ENCODE measurements around the gene KRTAP5-9.
"Not testable (repeated sequence)": the region's sequence is repeated elsewhere in the genome, so short reads cannot be mapped to it uniquely, and the experiment has no call there.

The KRTAP5-9 gene

GRCh38 chr11:71539017-71539416, 9.2 kb upstream of the KRTAP5-9 start:
- Histone ChIP-seq H3K79me1 (ENCODE audit: low read length) (no peaks in the 10 kb centered on the region), H3K14ac (ENCODE audit: low read length) (no peak overlapping the region), H3K9ac (ENCODE audit: low read length) (no peak overlapping the region), H3K4me2 (ENCODE audit: low read length) (no peak overlapping the region), H3K4me1 (ENCODE audit: control insufficient read depth in 1 of 2, insufficient read depth in 2 of 2, low read length in 2 of 2) (no peaks in the 10 kb centered on the region), H3K36me3 (ENCODE audit: control insufficient read depth in 1 of 2, insufficient read depth in 2 of 2, low read length in 2 of 2) (no peaks in the 10 kb centered on the region), H2BK5ac (ENCODE audit: low read depth, low read length, poor library complexity) (no peak overlapping the region), H3K23ac (ENCODE audit: low read length) (no peak overlapping the region), H4K91ac (ENCODE audit: low read depth, low read length) (no peak overlapping the region), H3K4ac (ENCODE audit: low read depth, low read length) (no peak overlapping the region), H3K9me3 (ENCODE audit: insufficient read depth, low read depth, low read length) (no peaks in the 10 kb centered on the region), H4K8ac (ENCODE audit: low read depth, low read length) (no peak overlapping the region), H3K79me2 (ENCODE audit: control insufficient read depth, insufficient read depth, low read length, poor library complexity) (no peaks in the 10 kb centered on the region), H4K12ac (ENCODE audit: low read depth, low read length) (no peak overlapping the region), H2AK5ac (ENCODE audit: low read length) (no peak overlapping the region), H3K4me3 (ENCODE audit: low read depth, low read length) (no peak overlapping the region), H3K27ac (ENCODE audit: low read depth, low read length) (no peak overlapping the region), H3K18ac (ENCODE audit: low read length) (no peak overlapping the region), H3K27me3 (ENCODE audit: insufficient read depth, low read length) (no peaks in the 10 kb centered on the region), H2BK12ac (ENCODE audit: low read length) (no peak overlapping the region), H2BK120ac (ENCODE audit: insufficient read depth, low read length, poor library complexity) (no peak overlapping the region), H2AFZ (ENCODE audit: insufficient read depth, low read length, poor library complexity) (no peak overlapping the region)
- DNase-seq: no peak
- no CpG with 5 or more reads among the region's 11 CpGs for WGBS (ENCODE audit: extremely low coverage, insufficient coverage, insufficient read length)

DNA sequence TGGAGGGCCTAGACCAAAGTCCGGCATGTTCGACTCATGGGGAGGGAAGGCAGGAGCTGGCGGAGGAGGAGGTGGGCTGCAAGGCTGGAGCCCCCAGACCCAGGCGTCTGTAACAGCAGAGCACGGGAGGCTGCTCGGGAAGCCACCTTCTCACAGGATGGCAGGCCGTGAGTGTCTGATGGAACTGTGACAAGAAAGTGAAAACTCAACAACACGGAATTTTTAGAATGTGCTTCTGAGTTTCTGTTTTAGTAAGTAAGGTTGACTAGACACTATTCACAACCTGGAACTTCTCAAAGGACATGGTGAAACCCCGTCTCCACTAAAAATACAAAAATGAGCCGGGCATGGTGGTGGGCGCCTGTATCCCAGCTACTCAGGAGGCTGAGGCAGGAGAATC, 8.2 kb upstream of the KRTAP5-9 start:
- DNase-seq: not testable (repeated sequence)

GRCh38 chr11:71540521-71541304, 7.5 kb upstream of the KRTAP5-9 start:
- H3K9me3 ChIP-seq (ENCODE audit: insufficient read depth, low read depth, low read length); H3K36me3 ChIP-seq (ENCODE audit: control insufficient read depth in 1 of 2, insufficient read depth in 2 of 2, low read length in 2 of 2); H3K4me3 ChIP-seq (ENCODE audit: low read depth, low read length); DNase-seq; H3K79me2 ChIP-seq (ENCODE audit: control insufficient read depth, insufficient read depth, low read length, poor library complexity); H4K8ac ChIP-seq (ENCODE audit: low read depth, low read length); H2AK5ac ChIP-seq (ENCODE audit: low read length); H2BK120ac ChIP-seq (ENCODE audit: insufficient read depth, low read length, poor library complexity); H3K14ac ChIP-seq (ENCODE audit: low read length); H2BK5ac ChIP-seq (ENCODE audit: low read depth, low read length, poor library complexity); H4K91ac ChIP-seq (ENCODE audit: low read depth, low read length); H3K4me1 ChIP-seq (ENCODE audit: control insufficient read depth in 1 of 2, insufficient read depth in 2 of 2, low read length in 2 of 2); H2BK12ac ChIP-seq (ENCODE audit: low read length); H3K9ac ChIP-seq (ENCODE audit: low read length); H3K27ac ChIP-seq (ENCODE audit: low read depth, low read length); H3K79me1 ChIP-seq (ENCODE audit: low read length); H3K4ac ChIP-seq (ENCODE audit: low read depth, low read length); H3K27me3 ChIP-seq (ENCODE audit: insufficient read depth, low read length); H3K23ac ChIP-seq (ENCODE audit: low read length); H3K18ac ChIP-seq (ENCODE audit: low read length); H2AFZ ChIP-seq (ENCODE audit: insufficient read depth, low read length, poor library complexity); H4K12ac ChIP-seq (ENCODE audit: low read depth, low read length); H3K4me2 ChIP-seq (ENCODE audit: low read length): not testable (repeated sequence)
- no CpG with 5 or more reads among the region's 9 CpGs for WGBS (ENCODE audit: extremely low coverage, insufficient coverage, insufficient read length)

More for the DNA sequence above, 8.2 kb upstream of the KRTAP5-9 start:
- not testable (repeated sequence) for H3K9me3 ChIP-seq (ENCODE audit: insufficient read depth, low read depth, low read length); H3K4me2 ChIP-seq (ENCODE audit: low read length); H4K8ac ChIP-seq (ENCODE audit: low read depth, low read length); H3K27ac ChIP-seq (ENCODE audit: low read depth, low read length); H3K27me3 ChIP-seq (ENCODE audit: insufficient read depth, low read length); H3K79me2 ChIP-seq (ENCODE audit: control insufficient read depth, insufficient read depth, low read length, poor library complexity); H3K14ac ChIP-seq (ENCODE audit: low read length); H3K23ac ChIP-seq (ENCODE audit: low read length); H2BK120ac ChIP-seq (ENCODE audit: insufficient read depth, low read length, poor library complexity); H4K12ac ChIP-seq (ENCODE audit: low read depth, low read length); H4K91ac ChIP-seq (ENCODE audit: low read depth, low read length); H3K79me1 ChIP-seq (ENCODE audit: low read length); H2BK5ac ChIP-seq (ENCODE audit: low read depth, low read length, poor library complexity); H3K36me3 ChIP-seq (ENCODE audit: control insufficient read depth in 1 of 2, insufficient read depth in 2 of 2, low read length in 2 of 2); H2AK5ac ChIP-seq (ENCODE audit: low read length); H3K4me3 ChIP-seq (ENCODE audit: low read depth, low read length); H2BK12ac ChIP-seq (ENCODE audit: low read length); H2AFZ ChIP-seq (ENCODE audit: insufficient read depth, low read length, poor library complexity); H3K9ac ChIP-seq (ENCODE audit: low read length); H3K4me1 ChIP-seq (ENCODE audit: control insufficient read depth in 1 of 2, insufficient read depth in 2 of 2, low read length in 2 of 2); H3K4ac ChIP-seq (ENCODE audit: low read depth, low read length); H3K18ac ChIP-seq (ENCODE audit: low read length)
- WGBS (ENCODE audit: extremely low coverage, insufficient coverage, insufficient read length): no CpG with 5 or more reads among the region's 11 CpGs

GRCh38 chr11:71542382-71542781, 5.8 kb upstream of the KRTAP5-9 start:
- H2AK5ac ChIP-seq (ENCODE audit: low read length): no peak overlapping the region
- H3K27ac ChIP-seq (ENCODE audit: low read depth, low read length): no peak overlapping the region
- H3K4me1 ChIP-seq (ENCODE audit: control insufficient read depth in 1 of 2, insufficient read depth in 2 of 2, low read length in 2 of 2): no peaks in the 10 kb centered on the region
- no peak overlapping the region for H2BK120ac ChIP-seq (ENCODE audit: insufficient read depth, low read length, poor library complexity)
- no peak overlapping the region for H2BK12ac ChIP-seq (ENCODE audit: low read length)
- DNase-seq: no peak
- H3K23ac ChIP-seq (ENCODE audit: low read length): no peak overlapping the region
- H4K91ac ChIP-seq (ENCODE audit: low read depth, low read length): no peak overlapping the region
- H4K12ac ChIP-seq (ENCODE audit: low read depth, low read length): no peak overlapping the region
- no peak overlapping the region for H4K8ac ChIP-seq (ENCODE audit: low read depth, low read length)
- no CpG with 5 or more reads among the region's 7 CpGs for WGBS (ENCODE audit: extremely low coverage, insufficient coverage, insufficient read length)
- H3K4ac ChIP-seq (ENCODE audit: low read depth, low read length): no peak overlapping the region
- no peaks in the 10 kb centered on the region for H3K36me3 ChIP-seq (ENCODE audit: control insufficient read depth in 1 of 2, insufficient read depth in 2 of 2, low read length in 2 of 2)
- H3K79me2 ChIP-seq (ENCODE audit: control insufficient read depth, insufficient read depth, low read length, poor library complexity): no peaks in the 10 kb centered on the region
- no peaks in the 10 kb centered on the region for H3K79me1 ChIP-seq (ENCODE audit: low read length)
- no peak overlapping the region for H2BK5ac ChIP-seq (ENCODE audit: low read depth, low read length, poor library complexity)
- no peak overlapping the region for H3K14ac ChIP-seq (ENCODE audit: low read length)
- H3K18ac ChIP-seq (ENCODE audit: low read length): no peak overlapping the region
- H3K4me2 ChIP-seq (ENCODE audit: low read length): no peak overlapping the region
- no peak overlapping the region for H3K9ac ChIP-seq (ENCODE audit: low read length)
- H3K4me3 ChIP-seq (ENCODE audit: low read depth, low read length): no peak overlapping the region
- peaks cover 1% of the 10 kb centered on the region for H3K9me3 ChIP-seq (ENCODE audit: insufficient read depth, low read depth, low read length)
- H2AFZ ChIP-seq (ENCODE audit: insufficient read depth, low read length, poor library complexity): no peak overlapping the region
- H3K27me3 ChIP-seq (ENCODE audit: insufficient read depth, low read length): no peaks in the 10 kb centered on the region

Data from trophoblast cell (in vitro differentiated cells and primary cell).